ENCODE measurements around the gene TRIM7. TPM values are rescaled to one million over a fixed set of nuclear protein-coding genes. Genes with fewer than 3 reads are reported as not detected.

Gene TRIM7
- total and polyA plus RNA-seq, 9 of the 15 experiments (the other 6 are each of a cell fraction or from before 2014, with no cell fraction given), result 2.6 to 14.9 (median 8.9) TPM

DNA sequence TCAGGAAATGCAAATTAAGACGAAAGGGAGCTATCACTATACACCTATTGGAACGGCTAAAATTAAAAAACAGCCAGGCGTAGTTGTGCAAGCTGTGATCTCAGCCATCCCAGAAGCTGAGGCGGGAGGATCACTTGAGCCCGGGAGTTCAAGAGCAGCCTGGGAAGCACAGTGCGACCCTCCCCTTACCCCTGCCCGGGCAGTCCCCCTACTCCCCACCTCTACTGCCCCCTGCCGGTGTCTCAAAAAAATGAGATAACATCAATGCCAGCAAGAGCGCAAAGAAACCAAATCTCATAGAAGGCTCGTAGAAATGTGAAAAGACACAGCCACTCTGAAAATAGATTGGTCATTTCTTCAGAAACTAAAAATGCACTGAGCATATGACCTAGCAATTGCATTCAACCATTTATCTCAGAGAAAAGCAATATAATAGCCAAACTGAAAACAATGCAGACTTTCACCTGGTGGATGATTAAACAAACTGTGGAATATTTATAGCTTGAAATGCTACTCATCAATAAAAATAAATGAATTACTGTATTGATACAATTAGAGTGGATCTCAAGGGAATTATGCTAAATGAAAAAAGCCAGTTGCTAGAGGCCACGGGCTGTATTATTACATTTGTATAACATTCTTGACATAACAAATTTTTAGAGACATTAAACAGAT, 37.0 kb downstream of the TRIM7 start (continued):
- TF ChIP-seq CBX3 (IDR thresholded peaks at IDR 0.05; ENCODE audit: borderline replicate concordance in 1 of 2, low read length in 2 of 2) (0 out of 3 replicates have a peak, but pooled peaks of 1 of the 2 experiments have one; percentile 29), CHCHD3 (CRISPR knock-in tag; IDR thresholded peaks at IDR 0.05) (no peak), ARID1B (IDR thresholded peaks at IDR 0.05) (peak; percentile 5; the same call in 1 of the 2 replicates), KHSRP (IDR thresholded peaks at IDR 0.05) (no peak), TRIM28 (IDR thresholded peaks at IDR 0.05) (no peak), MYC (IDR thresholded peaks at IDR 0.05; ENCODE audit: low read depth, low read length) (0 out of 2 replicates have a peak, but pooled peaks have one; percentile 8), MYC (CRISPR knock-in tag; IDR thresholded peaks at IDR 0.05; ENCODE audit: borderline replicate concordance, low read depth) (no peak), EP400 (IDR thresholded peaks at IDR 0.05) (peak; percentile 25; the same call in 1 of the 2 replicates), RAD21 (CRISPR knock-in tag; conservative IDR thresholded peaks at IDR 0.05 in 1 of 2, IDR thresholded peaks at IDR 0.05 in 1 of 2) (peak; percentile 38 to 57), HDAC1 (IDR thresholded peaks at IDR 0.05) (0 out of 4 replicates have a peak, but pooled peaks of 1 of the 2 experiments have one; percentile 15), SMAD2 (IDR thresholded peaks at IDR 0.05; ENCODE audit: low read depth, low read length) (no peak), CREM (IDR thresholded peaks at IDR 0.05; ENCODE audit: low read depth) (no peak)
- TF ChIP-seq, protein P1, sequence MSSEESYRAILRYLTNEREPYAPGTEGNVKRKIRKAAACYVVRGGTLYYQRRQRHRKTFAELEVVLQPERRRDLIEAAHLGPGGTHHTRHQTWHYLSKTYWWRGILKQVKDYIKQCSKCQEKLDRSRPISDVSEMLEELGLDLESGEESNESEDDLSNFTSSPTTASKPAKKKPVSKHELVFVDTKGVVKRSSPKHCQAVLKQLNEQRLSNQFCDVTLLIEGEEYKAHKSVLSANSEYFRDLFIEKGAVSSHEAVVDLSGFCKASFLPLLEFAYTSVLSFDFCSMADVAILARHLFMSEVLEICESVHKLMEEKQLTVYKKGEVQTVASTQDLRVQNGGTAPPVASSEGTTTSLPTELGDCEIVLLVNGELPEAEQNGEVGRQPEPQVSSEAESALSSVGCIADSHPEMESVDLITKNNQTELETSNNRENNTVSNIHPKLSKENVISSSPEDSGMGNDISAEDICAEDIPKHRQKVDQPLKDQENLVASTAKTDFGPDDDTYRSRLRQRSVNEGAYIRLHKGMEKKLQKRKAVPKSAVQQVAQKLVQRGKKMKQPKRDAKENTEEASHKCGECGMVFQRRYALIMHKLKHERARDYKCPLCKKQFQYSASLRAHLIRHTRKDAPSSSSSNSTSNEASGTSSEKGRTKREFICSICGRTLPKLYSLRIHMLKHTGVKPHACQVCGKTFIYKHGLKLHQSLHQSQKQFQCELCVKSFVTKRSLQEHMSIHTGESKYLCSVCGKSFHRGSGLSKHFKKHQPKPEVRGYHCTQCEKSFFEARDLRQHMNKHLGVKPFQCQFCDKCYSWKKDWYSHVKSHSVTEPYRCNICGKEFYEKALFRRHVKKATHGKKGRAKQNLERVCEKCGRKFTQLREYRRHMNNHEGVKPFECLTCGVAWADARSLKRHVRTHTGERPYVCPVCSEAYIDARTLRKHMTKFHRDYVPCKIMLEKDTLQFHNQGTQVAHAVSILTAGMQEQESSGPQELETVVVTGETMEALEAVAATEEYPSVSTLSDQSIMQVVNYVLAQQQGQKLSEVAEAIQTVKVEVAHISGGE (CRISPR knock-in tag; IDR thresholded peaks at IDR 0.05), result no peak
- TF ChIP-seq, protein P2, sequence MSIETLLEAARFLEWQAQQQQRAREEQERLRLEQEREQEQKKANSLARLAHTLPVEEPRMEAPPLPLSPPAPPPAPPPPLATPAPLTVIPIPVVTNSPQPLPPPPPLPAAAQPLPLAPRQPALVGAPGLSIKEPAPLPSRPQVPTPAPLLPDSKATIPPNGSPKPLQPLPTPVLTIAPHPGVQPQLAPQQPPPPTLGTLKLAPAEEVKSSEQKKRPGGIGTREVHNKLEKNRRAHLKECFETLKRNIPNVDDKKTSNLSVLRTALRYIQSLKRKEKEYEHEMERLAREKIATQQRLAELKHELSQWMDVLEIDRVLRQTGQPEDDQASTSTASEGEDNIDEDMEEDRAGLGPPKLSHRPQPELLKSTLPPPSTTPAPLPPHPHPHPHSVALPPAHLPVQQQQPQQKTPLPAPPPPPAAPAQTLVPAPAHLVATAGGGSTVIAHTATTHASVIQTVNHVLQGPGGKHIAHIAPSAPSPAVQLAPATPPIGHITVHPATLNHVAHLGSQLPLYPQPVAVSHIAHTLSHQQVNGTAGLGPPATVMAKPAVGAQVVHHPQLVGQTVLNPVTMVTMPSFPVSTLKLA (conservative IDR thresholded peaks at IDR 0.05), result 0 out of 4 replicates have a peak, but pooled peaks have one; percentile 19 to 25
- TF ChIP-seq, protein P3, sequence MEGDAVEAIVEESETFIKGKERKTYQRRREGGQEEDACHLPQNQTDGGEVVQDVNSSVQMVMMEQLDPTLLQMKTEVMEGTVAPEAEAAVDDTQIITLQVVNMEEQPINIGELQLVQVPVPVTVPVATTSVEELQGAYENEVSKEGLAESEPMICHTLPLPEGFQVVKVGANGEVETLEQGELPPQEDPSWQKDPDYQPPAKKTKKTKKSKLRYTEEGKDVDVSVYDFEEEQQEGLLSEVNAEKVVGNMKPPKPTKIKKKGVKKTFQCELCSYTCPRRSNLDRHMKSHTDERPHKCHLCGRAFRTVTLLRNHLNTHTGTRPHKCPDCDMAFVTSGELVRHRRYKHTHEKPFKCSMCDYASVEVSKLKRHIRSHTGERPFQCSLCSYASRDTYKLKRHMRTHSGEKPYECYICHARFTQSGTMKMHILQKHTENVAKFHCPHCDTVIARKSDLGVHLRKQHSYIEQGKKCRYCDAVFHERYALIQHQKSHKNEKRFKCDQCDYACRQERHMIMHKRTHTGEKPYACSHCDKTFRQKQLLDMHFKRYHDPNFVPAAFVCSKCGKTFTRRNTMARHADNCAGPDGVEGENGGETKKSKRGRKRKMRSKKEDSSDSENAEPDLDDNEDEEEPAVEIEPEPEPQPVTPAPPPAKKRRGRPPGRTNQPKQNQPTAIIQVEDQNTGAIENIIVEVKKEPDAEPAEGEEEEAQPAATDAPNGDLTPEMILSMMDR (IDR thresholded peaks at IDR 0.05 in 2 of 3, conservative IDR thresholded peaks at IDR 0.05 in 1 of 3; ENCODE audit: insufficient read depth in 2 of 3, low read depth in 1 of 3, low read length in 3 of 3), result peak; percentile 71 to 77 (median 73)
- TF ChIP-seq, protein P4, sequence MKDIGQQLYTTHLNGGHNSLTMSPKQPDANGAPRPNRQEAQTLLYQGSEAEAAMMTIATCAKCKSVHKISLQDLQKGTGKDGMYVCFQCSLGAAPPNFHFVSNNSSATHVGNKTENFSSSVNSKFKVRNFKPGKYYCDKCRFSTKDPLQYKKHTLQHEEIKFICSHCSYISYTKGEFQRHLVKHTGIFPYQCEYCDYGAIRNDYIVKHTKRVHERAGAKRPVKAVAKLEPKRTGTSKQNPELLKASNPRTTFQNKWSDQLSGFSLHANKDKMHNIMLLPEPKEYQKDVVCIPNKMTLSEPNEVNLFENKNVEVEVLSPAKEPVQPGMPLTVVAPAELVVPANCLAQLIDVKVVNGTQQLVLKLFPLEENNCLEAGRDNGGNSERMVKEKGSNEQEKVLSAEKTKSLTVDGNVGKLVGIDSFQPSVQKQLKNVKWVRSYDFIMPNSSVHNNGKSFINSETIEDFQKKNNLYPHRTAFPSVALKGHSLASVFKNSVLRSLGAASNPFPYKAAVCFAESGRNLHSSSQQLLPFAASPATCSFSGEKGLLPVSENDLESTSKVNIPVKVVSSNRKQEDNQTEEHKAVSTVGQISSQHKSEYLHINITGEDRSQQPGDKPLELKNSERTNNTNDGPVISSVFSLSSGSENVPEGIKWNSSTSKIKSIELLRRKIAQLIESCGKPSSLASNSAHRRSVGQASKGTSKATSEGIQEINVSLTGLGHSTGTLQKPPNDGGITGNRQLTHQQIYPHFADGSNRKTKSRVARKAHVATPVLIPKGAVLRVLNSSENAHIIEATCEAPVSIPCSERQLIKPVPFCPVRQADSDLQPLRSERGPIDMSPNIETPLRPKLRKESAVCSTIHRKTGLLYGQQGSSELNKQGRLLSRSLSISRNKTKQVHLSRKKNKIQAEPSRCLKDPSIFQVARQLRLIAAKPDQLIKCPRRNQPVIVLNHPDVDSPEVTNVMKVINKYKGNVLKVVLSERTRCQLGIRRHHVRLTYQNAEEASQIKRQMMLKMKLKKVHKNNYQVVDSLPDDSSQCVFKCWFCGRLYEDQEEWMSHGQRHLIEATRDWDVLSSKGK (CRISPR knock-in tag; IDR thresholded peaks at IDR 0.05), result no peak
